Esophagus (tissue), 2 donors: Measurements from ENCODE around the gene COL11A1. TPM values are rescaled to one million over a fixed set of nuclear protein-coding genes. Genes with fewer than 3 reads are reported as not detected.
"Not testable (repeated sequence)": the region's sequence is repeated elsewhere in the genome, so short reads cannot be mapped to it uniquely, and the experiment has no call there.

Experiments
- H3K27ac ChIP-seq, 2 donors: one replicate each; pipeline ENCODE4 v1.5.1; 2013; ENCODE audit warnings: low read depth in 2 of 2, mild to moderate bottlenecking in 2 of 2, inconsistent platforms in 1 of 2, low read length in 1 of 2, moderate library complexity in 1 of 2
- H3K27me3 ChIP-seq, 2 donors: one replicate each; pipeline ENCODE4 v1.6.1; 2013; ENCODE audit warnings: low read length in 2 of 2, control low read depth in 1 of 2, mild to moderate bottlenecking in 1 of 2; ENCODE audit not compliant: insufficient read depth in 2 of 2, control insufficient read depth in 1 of 2
- H3K36me3 ChIP-seq, 2 donors: one replicate each; pipeline ENCODE4 v1.6.1; 2013; ENCODE audit warnings: low read length in 1 of 2; ENCODE audit not compliant: control insufficient read depth in 2 of 2, insufficient read depth in 2 of 2
- H3K4me1 ChIP-seq, 2 donors: one replicate each; pipeline ENCODE4 v1.6.1; 2013; ENCODE audit warnings: low read length in 1 of 2; ENCODE audit not compliant: control insufficient read depth in 2 of 2, insufficient read depth in 2 of 2
- H3K4me3 ChIP-seq, 2 donors: one replicate each; pipeline ENCODE4 v1.5.1; 2013; ENCODE audit warnings: low read length in 2 of 2, mild to moderate bottlenecking in 2 of 2, low read depth in 1 of 2, moderate library complexity in 1 of 2
- H3K9me3 ChIP-seq, 2 donors: one replicate each; pipeline ENCODE4 v1.6.1; 2013; ENCODE audit warnings: mild to moderate bottlenecking in 2 of 2, low read depth in 1 of 2, low read length in 1 of 2, moderate library complexity in 1 of 2; ENCODE audit not compliant: control insufficient read depth in 2 of 2, insufficient read depth in 1 of 2
- WGBS, 2 donors: extraction: QIAGEN DNeasy Blood & Tissue Kit; methylation state at CpG; one replicate each; pipeline ENCODE4 v1.1.7; 2013; 5-methylcytosine and 5-hydroxymethylcytosine counted together
- polyA plus RNA-seq, 2 donors: library from polyadenylated mRNA; stranded (reverse); fragments of 200-250 nt; gene quantifications; one replicate each; pipeline ENCODE4 v1.2.3, GENCODE V29; 2013
- donor health status: healthy with polysubstance abuse.
- donor health status: Bipolar disorder and iron deficiency.

Gene COL11A1
- polyA plus RNA-seq, 2 donors: 0.01 to 0.08 TPM

DNA sequence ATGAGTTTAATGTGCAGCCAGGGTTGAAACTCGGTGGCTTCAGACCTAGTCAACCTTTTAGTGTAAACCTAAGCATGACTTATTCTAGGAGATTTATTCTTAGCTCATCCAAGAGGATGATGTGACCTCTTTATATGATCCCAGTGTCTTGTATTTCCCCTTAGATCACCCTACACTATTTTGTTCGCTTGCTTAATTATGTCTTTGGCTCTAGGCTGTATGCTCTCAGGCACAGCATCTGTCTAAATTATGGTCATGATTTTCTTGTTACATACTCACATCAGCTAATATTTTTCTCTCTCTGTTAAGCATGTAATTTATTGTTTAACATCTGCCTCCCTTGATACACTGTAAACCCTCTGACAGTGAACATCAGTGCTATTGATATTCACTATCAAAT lies 19.1 kb downstream of the COL11A1 start:
- no peaks in the 10 kb centered on the region for H3K36me3 ChIP-seq
- H3K9me3 ChIP-seq: no peaks in the 10 kb centered on the region
- H3K27me3 ChIP-seq: no peaks in the 10 kb centered on the region
- H3K27ac ChIP-seq: no peak overlapping the region
- no peak overlapping the region for H3K4me3 ChIP-seq
- no peaks in the 10 kb centered on the region for H3K4me1 ChIP-seq
- WGBS, 2 donors: 67 to 73% methylated on average over 2 of the region's 2 CpGs

DNA sequence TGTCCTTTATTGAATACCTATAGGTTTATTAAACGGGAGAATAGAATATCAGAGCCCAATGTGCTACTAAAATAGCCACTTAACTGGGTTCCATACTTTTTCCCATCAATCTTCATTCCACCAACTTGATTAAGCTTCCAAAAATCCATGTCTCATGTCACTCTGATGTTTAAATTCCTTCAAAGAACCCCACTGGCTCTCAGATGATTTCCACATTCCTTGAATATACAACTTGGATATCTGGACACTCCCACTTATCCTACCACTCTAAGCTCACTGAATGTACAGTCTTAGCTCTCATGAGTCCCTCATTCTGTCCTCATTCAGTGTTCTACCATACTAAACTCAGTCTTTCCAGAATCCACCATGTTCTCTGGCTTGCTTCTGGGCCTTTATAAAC lies 21.1 kb downstream of the COL11A1 start:
- 70 to 79% methylated on average over 1 of the region's 1 CpG for WGBS, 2 donors
- H3K4me3 ChIP-seq: no peak overlapping the region

DNA sequence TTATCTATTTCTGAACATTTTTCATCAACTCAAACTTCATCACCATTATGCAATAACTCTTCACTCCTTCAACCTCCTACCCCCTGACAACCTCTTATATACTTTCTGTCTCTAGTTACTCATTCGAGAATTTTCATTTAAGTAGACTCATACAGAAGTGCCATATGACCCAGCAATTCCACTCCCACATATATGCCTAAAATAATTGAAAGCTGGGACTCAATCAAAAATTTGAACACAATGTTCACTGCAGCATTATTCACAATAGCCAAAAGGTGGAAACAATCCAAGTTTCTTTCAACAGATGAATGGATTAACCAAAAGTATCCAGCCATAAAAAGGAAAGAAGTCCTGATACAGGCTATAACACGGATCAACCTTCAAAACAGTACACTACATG lies 24.1 kb downstream of the COL11A1 start:
- H3K36me3 ChIP-seq: no peaks in the 10 kb centered on the region
- no peak overlapping the region for H3K4me3 ChIP-seq
- WGBS, 2 donors: 23 to 51% methylated on average over 2 of the region's 2 CpGs
- no peak overlapping the region for H3K27ac ChIP-seq
- H3K27me3 ChIP-seq: no peaks in the 10 kb centered on the region
- no peaks in the 10 kb centered on the region for H3K4me1 ChIP-seq
- no peaks in the 10 kb centered on the region for H3K9me3 ChIP-seq

More for the DNA sequence above, 21.1 kb downstream of the COL11A1 start:
- Histone ChIP-seq H3K9me3 (no peaks in the 10 kb centered on the region), H3K36me3 (no peaks in the 10 kb centered on the region), H3K4me1 (no peaks in the 10 kb centered on the region), H3K27me3 (no peaks in the 10 kb centered on the region), H3K27ac (no peak overlapping the region)

DNA sequence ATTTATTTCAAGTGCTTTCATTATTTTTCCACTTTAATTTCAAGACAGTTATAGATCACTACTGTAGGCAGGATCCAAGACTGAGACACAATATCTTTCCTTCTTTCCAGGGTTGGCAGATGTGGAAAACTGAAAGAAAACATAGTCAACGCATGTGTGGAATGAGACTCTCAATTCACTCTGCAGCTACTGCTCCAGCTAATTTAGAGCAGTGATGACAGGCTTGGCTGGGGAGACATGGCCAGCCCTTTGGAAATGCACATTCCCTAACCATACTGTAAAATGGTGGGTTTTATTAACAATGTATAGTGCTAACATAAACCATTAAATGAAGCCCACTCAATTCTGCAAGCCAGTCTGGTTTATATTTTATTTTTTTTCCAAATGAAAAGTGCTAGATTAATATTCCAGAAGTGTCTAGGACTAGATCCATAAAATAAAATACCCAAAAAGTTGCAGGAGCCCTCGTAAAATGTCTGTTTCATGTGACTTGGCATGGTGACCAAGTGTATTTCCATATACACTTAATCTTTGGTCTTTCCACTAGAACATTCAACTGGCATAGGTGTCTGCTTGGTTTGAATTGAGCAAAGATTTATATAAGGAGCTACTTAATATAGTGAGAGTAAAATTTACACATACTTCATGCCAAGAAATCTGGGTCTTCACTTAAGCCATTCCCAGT lies 32.9 kb downstream of the COL11A1 start:
- no peaks in the 10 kb centered on the region for H3K27me3 ChIP-seq
- H3K4me1 ChIP-seq: no peaks in the 10 kb centered on the region
- 74 to 85% methylated on average over 2 of the region's 2 CpGs for WGBS, 2 donors
- no peak overlapping the region for H3K4me3 ChIP-seq
- no peaks in the 10 kb centered on the region for H3K9me3 ChIP-seq
- H3K27ac ChIP-seq: no peak overlapping the region
- H3K36me3 ChIP-seq: no peaks in the 10 kb centered on the region

DNA sequence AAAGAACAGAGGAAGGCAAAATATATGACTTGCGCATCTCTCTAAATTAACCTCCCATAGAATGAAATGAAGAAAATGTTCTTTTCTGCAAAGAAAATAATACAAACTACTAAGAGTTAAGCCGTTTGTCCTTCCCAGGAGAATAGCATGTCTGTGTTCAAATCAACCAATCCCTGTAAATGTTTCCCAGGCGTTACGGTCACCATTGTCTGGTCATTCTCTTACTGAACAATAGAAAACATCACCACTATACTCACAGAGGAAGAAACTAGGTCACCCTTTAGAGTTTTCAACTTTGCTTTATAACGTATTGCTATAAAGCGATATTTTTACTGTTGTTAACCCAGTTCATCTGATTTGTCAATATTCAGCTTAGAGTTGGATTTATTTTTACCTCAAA lies 34.1 kb downstream of the COL11A1 start:
- H3K36me3 ChIP-seq: no peaks in the 10 kb centered on the region
- no peaks in the 10 kb centered on the region for H3K27me3 ChIP-seq
- no peak overlapping the region for H3K27ac ChIP-seq
- WGBS, 2 donors: 77 to 87% methylated on average over 6 of the region's 6 CpGs
- no peaks in the 10 kb centered on the region for H3K9me3 ChIP-seq
- no peak overlapping the region for H3K4me3 ChIP-seq
- no peaks in the 10 kb centered on the region for H3K4me1 ChIP-seq

DNA sequence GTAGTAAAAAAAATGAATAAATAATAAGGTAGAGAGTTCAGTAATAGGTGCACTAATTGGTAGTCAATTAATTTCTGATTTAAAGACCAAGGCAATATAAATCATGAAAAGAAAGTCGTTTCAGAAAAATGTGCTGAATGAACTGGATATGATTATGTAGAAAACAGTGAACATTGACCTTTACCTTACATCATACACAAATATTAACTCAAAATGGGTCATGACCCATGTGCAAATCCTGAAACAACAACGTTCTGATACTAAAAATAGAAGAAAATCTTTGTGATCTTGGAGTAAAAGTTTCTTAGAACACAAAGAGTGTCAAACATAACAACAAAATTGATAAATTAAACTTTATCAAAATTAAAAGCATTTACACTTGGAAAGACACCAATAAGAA lies 39.1 kb downstream of the COL11A1 start:
- Histone ChIP-seq H3K9me3 (no peaks in the 10 kb centered on the region), H3K27me3 (no peaks in the 10 kb centered on the region), H3K4me3 (no peak overlapping the region), H3K36me3 (no peaks in the 10 kb centered on the region), H3K27ac (no peak overlapping the region), H3K4me1 (no peaks in the 10 kb centered on the region)
- 21 to 22% methylated on average over 2 of the region's 2 CpGs for WGBS, 2 donors

DNA sequence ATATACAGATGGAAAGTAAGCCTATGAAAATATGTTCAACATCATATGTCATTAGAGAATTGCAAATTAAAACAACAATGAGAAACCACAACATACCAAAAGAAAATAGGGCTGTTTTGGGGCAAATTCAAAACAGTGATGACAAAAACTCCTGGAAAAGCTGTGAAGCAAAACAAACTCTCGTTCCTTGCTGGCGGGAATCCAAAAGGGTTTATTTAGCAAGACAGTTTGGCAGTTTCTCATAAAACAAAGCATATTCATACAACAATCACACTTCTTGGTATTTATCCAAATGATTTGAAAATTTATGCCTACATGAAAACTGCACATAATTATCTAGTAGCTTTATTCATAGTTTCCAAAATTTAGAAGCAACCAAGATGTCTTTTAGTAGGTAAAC lies 44.4 kb downstream of the COL11A1 start:
- no peaks in the 10 kb centered on the region for H3K27me3 ChIP-seq
- 54 to 64% methylated on average over 2 of the region's 2 CpGs for WGBS, 2 donors

DNA sequence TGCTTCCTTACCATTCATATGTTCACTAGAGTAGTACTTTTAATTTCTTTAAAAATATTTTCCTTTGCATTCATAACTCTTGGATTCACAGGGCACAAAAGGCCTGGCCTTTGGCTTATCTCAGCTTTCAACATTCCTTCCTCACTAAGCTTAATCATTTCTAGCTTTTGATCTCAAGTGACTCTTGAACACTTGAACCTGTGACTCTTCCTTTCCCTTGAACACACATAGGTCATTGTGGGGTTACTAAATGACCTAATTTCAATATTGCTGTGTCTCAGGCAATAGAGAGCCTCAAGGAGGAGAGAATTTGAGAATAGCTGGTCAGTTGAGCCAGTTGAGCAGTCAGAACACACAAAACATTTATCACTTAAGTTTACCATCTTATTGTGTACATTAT lies 49.9 kb downstream of the COL11A1 start:
- no peaks in the 10 kb centered on the region for H3K27me3 ChIP-seq
- no peak overlapping the region for H3K27ac ChIP-seq

More for the DNA sequence above, 44.4 kb downstream of the COL11A1 start:
- H3K4me3 ChIP-seq: no peak overlapping the region
- H3K9me3 ChIP-seq: no peaks in the 10 kb centered on the region
- no peaks in the 10 kb centered on the region for H3K4me1 ChIP-seq
- no peak overlapping the region for H3K27ac ChIP-seq
- no peaks in the 10 kb centered on the region for H3K36me3 ChIP-seq

DNA sequence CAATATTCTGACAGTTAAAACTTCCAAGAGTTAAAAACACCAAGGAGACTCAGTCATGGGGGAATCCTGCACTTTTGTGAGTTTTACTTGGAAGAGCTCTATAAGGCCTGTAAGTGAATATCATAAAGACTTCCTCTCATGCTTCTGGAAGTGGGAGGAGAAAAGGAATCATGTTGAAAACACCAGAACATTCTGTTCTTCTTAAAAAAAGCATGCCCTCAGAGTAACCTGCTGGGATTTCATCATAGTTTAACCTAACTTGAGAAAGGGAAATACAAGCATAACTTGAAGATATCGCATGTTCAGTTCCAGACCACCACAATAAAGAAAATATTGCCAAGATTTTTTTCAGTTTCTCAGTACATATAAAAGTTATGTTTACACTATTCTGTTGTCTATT lies 51.9 kb downstream of the COL11A1 start:
- H3K9me3 ChIP-seq: no peaks in the 10 kb centered on the region
- H3K4me1 ChIP-seq: no peaks in the 10 kb centered on the region
- no peaks in the 10 kb centered on the region for H3K27me3 ChIP-seq
- no peak overlapping the region for H3K27ac ChIP-seq
- 92 to 93% methylated on average over 1 of the region's 1 CpG for WGBS, 2 donors
- no peaks in the 10 kb centered on the region for H3K36me3 ChIP-seq
- H3K4me3 ChIP-seq: no peak overlapping the region

More for the DNA sequence above, 49.9 kb downstream of the COL11A1 start:
- Histone ChIP-seq H3K4me1 (no peaks in the 10 kb centered on the region), H3K4me3 (no peak overlapping the region), H3K9me3 (no peaks in the 10 kb centered on the region), H3K36me3 (no peaks in the 10 kb centered on the region)

DNA sequence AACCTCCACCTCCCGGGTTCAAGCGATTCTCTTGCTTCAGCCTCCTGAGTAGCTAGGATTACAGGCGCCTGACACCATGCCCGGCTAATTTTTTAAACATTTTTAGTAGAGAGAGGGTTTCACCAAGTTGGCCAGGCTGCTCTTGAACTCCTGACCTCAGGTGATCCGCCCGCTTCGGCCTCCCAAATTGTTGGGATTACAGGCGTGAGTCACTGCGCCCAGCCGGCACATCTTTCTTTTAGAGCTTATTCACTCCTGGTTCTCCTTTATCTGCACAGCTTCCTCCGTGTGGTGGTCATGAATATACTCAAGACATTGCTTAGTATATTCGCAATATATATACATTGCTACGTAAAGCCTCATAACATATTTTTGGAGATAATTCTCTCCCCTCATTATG lies 80.2 kb downstream of the COL11A1 start:
- WGBS, 2 donors: 90 to 91% methylated on average over 13 of the region's 13 CpGs
- not testable (repeated sequence) for H3K4me1 ChIP-seq, H3K9me3 ChIP-seq, H3K27ac ChIP-seq, H3K36me3 ChIP-seq, H3K27me3 ChIP-seq, H3K4me3 ChIP-seq
